OCI-M2 (cell line): ENCODE results near the gene TM4SF4.

Source experiments
- DNase-seq: peaks from one replicate; lab custom pipeline; 2025; ENCODE audit not compliant: unreplicated experiment; lab: John Stamatoyannopoulos, UW

Gene TM4SF4

GRCh38 chr3:149511040-149511626, 36.6 kb downstream of the TM4SF4 start:
- DNase-seq, result no peak

GRCh38 chr3:149512073-149512782, 37.7 kb downstream of the TM4SF4 start:
- DNase-seq, result no peak

GRCh38 chr3:149514471-149514870, 40.0 kb downstream of the TM4SF4 start:
- DNase-seq, result no peak

DNA sequence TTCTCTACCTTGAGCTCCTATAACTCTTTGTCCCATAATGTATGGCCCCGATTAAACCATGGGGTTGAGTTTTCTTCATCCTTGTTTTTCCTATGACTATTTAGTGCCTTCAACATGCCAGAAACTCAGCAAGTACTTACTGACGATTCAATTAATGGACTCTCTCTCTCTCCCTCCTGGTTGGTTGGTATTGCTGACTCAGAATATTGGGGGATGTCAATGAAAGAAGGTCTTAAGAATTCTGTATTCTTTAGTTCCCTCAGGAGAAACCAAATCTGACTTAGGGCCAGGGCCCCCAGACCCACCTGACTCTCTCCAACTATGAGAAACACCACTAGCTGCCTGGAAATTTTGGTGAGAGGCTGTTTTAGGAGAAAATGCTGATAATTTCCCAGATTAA, 40.8 kb downstream of the TM4SF4 start:
- no peak for DNase-seq

- DNase-seq, result no peak
Measured at GRCh38 chr3:149516920-149517319, 42.4 kb downstream of the TM4SF4 start.

- DNase-seq, result no peak
Measured at GRCh38 chr3:149519912-149520311, 45.4 kb downstream of the TM4SF4 start.

GRCh38 chr3:149523512-149524299, 49.2 kb downstream of the TM4SF4 start:
- no peak for DNase-seq

- no peak for DNase-seq
Measured at GRCh38 chr3:149527531-149528339, 53.2 kb downstream of the TM4SF4 start.

- DNase-seq, result no peak
Measured at GRCh38 chr3:149528340-149528650, 53.8 kb downstream of the TM4SF4 start.

DNA sequence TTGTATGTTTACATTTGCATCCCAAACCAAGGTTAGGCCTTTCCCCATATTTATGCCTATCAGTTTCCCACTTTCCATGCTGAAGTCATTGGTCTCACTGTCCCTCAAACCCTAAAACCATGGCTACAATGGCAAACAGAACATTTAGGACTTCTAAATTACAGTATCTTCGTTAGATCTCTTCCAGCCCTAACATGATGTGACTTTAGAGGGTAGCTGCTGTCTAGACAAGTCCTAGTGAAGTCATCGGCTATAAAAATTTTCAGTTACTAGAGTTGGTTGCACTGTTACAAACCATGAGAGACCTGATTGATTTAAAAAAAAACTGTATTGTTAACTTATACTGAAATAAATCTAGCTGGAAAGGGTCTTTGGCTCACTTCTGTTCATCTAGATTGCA, 54.6 kb downstream of the TM4SF4 start:
- no peak for DNase-seq

- DNase-seq, result no peak
Measured at GRCh38 chr3:149532489-149533180, 58.1 kb downstream of the TM4SF4 start.

DNA sequence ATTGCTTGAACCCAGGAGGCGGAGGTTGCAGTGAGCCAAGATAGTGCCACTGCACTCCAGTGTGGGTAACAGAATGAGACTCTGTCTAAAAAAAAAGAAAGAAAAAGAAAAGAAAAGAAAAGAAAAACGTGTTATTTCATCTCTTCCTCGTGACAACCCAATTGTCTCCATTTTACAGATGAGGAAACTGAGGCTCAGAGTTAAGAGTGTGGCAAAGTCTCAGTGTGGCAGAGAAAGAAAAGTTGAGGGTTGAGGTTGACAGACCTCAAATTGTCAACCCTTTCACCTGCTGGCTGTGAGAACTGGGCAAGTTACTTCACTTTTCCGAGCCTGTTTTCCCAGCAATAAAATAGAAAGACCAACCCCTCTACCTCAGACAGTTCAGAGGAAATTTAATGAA, 59.6 kb downstream of the TM4SF4 start:
- DNase-seq, result no peak

GRCh38 chr3:149534671-149535332, 60.3 kb downstream of the TM4SF4 start:
- no peak for DNase-seq

DNA sequence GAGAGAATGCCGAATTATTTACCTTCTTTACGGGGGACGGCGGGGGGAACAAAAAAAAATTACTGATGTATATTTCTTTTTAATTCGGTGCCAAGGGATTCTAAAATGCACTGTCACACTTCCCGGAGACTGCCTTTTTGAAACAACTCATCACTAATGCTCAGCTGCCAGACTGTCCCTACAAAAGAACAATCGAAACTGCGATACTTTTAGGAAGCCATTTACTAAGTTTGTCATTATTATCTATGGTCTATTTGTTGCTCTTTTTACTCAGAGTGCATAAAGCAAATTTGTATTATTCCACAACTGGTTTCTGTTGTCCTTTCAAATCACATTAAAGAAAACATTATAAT, 60.8 kb downstream of the TM4SF4 start:
- DNase-seq, result no peak

DNA sequence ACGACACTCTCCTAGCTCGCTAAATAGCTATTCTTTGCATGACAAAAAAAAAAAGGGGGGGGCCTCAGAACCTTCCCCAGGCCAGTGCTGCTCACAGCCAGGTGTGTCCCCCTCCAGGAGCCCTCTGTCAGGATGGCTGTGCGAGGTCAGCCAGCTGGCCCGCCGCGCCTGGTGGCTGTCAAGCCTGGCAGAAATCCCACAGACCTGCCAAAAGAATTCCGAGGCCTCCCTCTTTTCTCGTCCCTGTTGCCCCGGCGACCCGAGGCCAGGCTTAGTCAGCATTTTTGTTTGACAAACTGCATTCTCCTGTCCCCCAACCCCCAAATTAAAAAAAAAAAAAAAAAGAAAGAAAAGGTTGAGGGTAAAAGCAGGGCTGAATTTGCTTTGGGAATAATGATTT, 61.9 kb downstream of the TM4SF4 start:
- no peak for DNase-seq

- no peak for DNase-seq
Measured at GRCh38 chr3:149538371-149538770, 63.9 kb downstream of the TM4SF4 start.

DNA sequence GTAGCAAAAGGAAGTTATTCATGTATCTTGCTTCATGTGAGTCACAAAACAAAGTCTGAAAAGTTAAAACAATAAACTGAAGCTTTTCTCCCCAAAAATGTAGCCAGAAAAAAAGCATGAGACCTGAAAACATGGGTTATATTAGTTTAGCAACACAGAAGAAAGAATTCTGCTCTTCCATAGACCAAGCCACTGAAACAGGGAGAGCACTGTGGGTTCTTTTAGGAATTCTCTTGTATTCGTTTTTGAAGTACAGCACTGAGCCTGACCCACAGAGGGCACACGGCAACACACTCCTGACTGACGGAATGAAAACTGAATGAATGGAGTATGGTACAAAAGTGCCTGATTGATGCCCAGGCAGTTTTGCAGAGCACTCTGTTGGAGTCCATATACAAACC, 66.6 kb downstream of the TM4SF4 start:
- DNase-seq, result no peak

DNA sequence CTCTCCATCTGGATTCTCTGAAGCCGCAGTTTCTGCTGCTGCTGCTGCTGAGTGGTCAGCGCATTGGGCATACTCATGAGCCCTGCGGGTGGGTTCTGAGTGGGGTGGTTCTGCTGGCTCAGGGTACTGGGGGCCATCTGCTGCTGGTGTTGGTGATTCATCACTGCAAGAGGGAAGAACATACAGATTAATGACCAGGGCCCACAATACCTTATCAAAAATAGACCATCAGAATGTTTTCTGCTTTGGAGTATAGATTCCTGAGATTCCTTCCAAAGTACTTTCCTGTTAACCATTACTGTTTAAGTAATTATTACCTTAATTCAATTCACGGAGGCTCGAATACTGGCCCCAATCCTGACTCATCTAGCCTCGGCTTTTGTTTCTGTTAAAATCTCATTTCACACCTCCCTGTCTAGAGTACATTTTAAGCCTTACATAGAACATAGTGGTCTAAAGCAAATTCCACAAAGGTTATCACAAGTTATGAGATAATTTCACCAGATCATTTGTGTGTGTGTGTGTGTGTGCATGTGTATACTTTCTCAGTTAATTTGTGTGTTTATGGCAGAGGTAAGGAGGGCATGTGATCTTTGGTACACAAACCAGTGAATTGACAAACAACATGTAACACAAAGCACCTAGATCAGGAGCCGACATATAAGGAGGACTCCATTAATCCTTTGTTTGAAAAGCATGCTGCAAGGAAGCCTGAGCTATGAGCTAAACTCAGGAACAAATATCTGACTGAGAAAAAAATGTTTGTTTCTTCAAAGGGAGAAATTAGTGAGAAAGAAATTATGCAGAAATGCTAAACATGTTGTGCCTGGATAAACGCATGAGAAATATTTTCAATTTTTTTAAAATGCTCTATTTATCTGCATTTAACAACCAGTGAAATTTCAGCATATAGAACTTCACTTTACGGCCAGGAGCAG, 68.1 kb downstream of the TM4SF4 start:
- no peak for DNase-seq

DNA sequence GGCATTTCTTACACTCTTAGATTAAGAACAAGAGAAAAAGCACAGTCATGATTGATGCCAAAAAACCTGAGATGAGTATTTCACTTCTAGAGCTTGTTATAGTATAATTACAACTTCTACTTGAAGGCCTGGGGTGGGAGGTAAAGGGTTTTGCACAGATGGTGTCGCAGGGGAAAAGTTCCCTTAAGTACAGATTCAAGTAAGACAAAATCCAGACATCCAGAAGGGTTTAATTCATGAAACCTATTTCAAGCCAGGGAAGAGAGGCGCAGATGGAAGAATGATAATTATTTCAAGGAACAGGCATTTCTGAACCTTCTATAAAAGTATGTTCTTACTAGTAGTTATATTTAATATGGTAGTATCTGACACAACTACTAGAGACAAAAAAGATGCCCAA, 70.6 kb downstream of the TM4SF4 start:
- DNase-seq, result no peak
